Mammary epithelial cell (primary cell): ENCODE results near the gene KRTAP4-2.

Source experiments
- EZH2 ChIP-seq: IDR thresholded peaks from 2 replicates; pipeline ENCODE4 v1.6.1; 2012; ENCODE audit warnings: low read length, inconsistent platforms, borderline replicate concordance
- TF ChIP-seq, protein P1 (sequence below), 2 donors: IDR thresholded peaks in 1 of 2; conservative IDR thresholded peaks in 1 of 2; 2 replicates each; pipeline ENCODE4 v1.5.1; 2011 to 2012; ENCODE audit warnings: inconsistent platforms in 2 of 2, low read length in 2 of 2, mild to moderate bottlenecking in 2 of 2, control low read depth in 1 of 2, low read depth in 1 of 2; ENCODE audit not compliant: insufficient read depth in 1 of 2; ENCODE audit errors: extremely low read depth in 1 of 2

DNA sequence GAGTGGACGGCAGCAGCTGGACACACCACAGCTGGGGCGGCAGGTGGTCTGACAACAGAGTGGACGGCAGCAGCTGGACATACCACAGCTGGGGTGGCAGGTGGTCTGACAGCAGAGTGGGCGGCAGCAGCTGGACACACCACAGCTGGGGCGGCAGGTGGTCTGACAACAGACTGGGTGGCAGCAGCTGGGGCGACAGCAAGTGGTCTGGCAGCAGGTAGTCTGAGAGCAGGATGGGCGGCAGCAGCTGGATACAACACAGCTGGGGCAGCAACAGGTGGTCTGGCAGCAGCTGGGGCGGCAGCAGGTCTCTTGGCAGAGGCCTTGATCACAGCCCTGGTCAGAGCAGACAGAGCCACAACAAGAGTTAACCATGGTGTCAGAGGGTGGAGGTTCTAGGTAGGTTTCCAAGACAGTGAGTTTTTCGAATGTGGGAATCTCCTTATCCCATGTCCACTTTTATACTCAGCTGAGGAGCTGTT lies 6.5 kb upstream of the KRTAP4-2 start, which contains the start of gene KRTAP4-1:
- TF ChIP-seq EZH2 = no peak
- TF ChIP-seq, protein P1, sequence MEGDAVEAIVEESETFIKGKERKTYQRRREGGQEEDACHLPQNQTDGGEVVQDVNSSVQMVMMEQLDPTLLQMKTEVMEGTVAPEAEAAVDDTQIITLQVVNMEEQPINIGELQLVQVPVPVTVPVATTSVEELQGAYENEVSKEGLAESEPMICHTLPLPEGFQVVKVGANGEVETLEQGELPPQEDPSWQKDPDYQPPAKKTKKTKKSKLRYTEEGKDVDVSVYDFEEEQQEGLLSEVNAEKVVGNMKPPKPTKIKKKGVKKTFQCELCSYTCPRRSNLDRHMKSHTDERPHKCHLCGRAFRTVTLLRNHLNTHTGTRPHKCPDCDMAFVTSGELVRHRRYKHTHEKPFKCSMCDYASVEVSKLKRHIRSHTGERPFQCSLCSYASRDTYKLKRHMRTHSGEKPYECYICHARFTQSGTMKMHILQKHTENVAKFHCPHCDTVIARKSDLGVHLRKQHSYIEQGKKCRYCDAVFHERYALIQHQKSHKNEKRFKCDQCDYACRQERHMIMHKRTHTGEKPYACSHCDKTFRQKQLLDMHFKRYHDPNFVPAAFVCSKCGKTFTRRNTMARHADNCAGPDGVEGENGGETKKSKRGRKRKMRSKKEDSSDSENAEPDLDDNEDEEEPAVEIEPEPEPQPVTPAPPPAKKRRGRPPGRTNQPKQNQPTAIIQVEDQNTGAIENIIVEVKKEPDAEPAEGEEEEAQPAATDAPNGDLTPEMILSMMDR (conservative IDR thresholded peaks at IDR 0.05 in 1 of 2, IDR thresholded peaks at IDR 0.05 in 1 of 2; ENCODE audit: extremely low read depth in 1 of 2, insufficient read depth in 1 of 2, low read depth in 1 of 2, low read length in 2 of 2) = no peak
